T-cell (primary cell): ENCODE data around the gene SMIM9. TPM values are rescaled to one million over a fixed set of nuclear protein-coding genes. Genes with fewer than 3 reads are reported as not detected.

Experiments
- ATAC-seq, 4 experiments: fragments of 200-7000 bp in 3 of 4; fragments of 150-1000 bp in 1 of 4; cut with Tn5 transposase; replicated peaks in 1 of 4; 1 replicate in 3 of 4; 2 replicates in 1 of 4; pipeline ENCODE4 v1.10.0; 2021; ENCODE audit warnings: moderate library complexity in 3 of 4, mild to moderate bottlenecking in 2 of 4, moderate number of reproducible peaks in 1 of 4
- CTCF ChIA-PET, 2 donors: fragments of 300-600 bp; sonication (Branson Sonifier 250); formaldehyde crosslinking; loops; one replicate each; lab custom pipeline; 2022; ENCODE audit warnings: antibody characterized with exemption in 2 of 2; lab: Charles Lee
- POLR2A ChIA-PET, 2 donors: fragments of 300-600 bp; sonication (Branson Sonifier 250); formaldehyde crosslinking; loops; one replicate each; lab custom pipeline; 2022; ENCODE audit warnings: antibody characterized with exemption in 2 of 2; lab: Charles Lee
- DNase-seq, 35 experiments: peaks; one replicate each; pipeline versions ENCODE4 v3.0.0 to v3.0.0-alpha.2; 2013 to 2023
- H3K27ac ChIP-seq: one replicate; pipeline ENCODE4 v1.5.1; 2013; ENCODE audit warnings: low read length
- H3K27me3 ChIP-seq, 2 experiments: replicated peaks in 1 of 2; 1 replicate in 1 of 2; 2 replicates in 1 of 2; pipeline versions ENCODE4 v1.6.1 to v1.7.0; 2013; ENCODE audit warnings: low read length in 1 of 2, mixed read lengths in 1 of 2; ENCODE audit not compliant: control insufficient read depth in 2 of 2, insufficient read depth in 2 of 2; ENCODE audit errors: extremely low read depth in 1 of 2
- H3K36me3 ChIP-seq, 2 donors: 1 replicate in 1 of 2; 2 replicates in 1 of 2; pipeline versions ENCODE4 v1.6.1 to v1.7.0; 2013; ENCODE audit warnings: low read length in 1 of 2; ENCODE audit not compliant: control insufficient read depth in 2 of 2, insufficient read depth in 1 of 2; ENCODE audit errors: extremely low read depth in 1 of 2
- H3K4me1 ChIP-seq, 2 experiments: 1 replicate in 1 of 2; 2 replicates in 1 of 2; pipeline versions ENCODE4 v1.6.1 to v1.7.0; 2013; ENCODE audit warnings: low read length in 2 of 2, mixed read lengths in 1 of 2; ENCODE audit not compliant: insufficient read depth in 2 of 2, control insufficient read depth in 1 of 2; ENCODE audit errors: extremely low read depth in 1 of 2
- H3K4me3 ChIP-seq, 2 donors: 1 replicate in 1 of 2; 2 replicates in 1 of 2; pipeline versions ENCODE4 v1.5.1 to v1.7.0; 2013; ENCODE audit warnings: mild to moderate bottlenecking in 2 of 2, low read length in 1 of 2, moderate library complexity in 1 of 2; ENCODE audit not compliant: control insufficient read depth in 1 of 2; ENCODE audit errors: extremely low read depth in 1 of 2
- H3K9me3 ChIP-seq: 2 replicates; pipeline ENCODE4 v1.7.0; 2013
- H3K27ac Mint-ChIP-seq, 2 donors: one replicate each; pipeline ENCODE4 v1.8.0; 2020 to 2021; ENCODE audit warnings: mild to moderate bottlenecking in 2 of 2, mixed read lengths in 2 of 2
- H3K27me3 Mint-ChIP-seq, 2 donors: one replicate each; pipeline ENCODE4 v1.8.0; 2021 to 2022; ENCODE audit warnings: mixed read lengths in 2 of 2
- H3K36me3 Mint-ChIP-seq: one replicate; pipeline ENCODE4 v1.8.0; 2021; ENCODE audit warnings: mixed read lengths
- H3K4me1 Mint-ChIP-seq, 3 donors: one replicate each; pipeline ENCODE4 v1.8.0; 2020 to 2022; ENCODE audit warnings: mixed read lengths in 3 of 3, mild to moderate bottlenecking in 1 of 3
- H3K4me3 Mint-ChIP-seq, 3 donors: one replicate each; pipeline ENCODE4 v1.8.0; 2020 to 2022; ENCODE audit warnings: mild to moderate bottlenecking in 3 of 3, mixed read lengths in 3 of 3, moderate library complexity in 3 of 3
- H3K9me3 Mint-ChIP-seq, 3 donors: one replicate each; pipeline ENCODE4 v1.8.0; 2020 to 2022; ENCODE audit warnings: mixed read lengths in 3 of 3
- WGBS: methylation state at CpG from one replicate; pipeline ENCODE4 v1.1.5; 2013; ENCODE audit warnings: missing lambda C conversion rate; ENCODE audit not compliant: insufficient coverage; 5-methylcytosine and 5-hydroxymethylcytosine counted together
- total RNA-seq, 35 experiments: library from RNA in 6 of 35; stranded (reverse) in 6 of 35; fragments of 120-200 nt in 1 of 35; gene quantifications; one replicate each; pipeline versions ENCODE4 v1.2.1 to v1.2.4 and lab custom pipeline; 2013 to 2026

The SMIM9 gene
- total RNA-seq, 5 donors from 2014 or later (not counting 1 experiment from before 2014, with no cell fraction given) = not detected

- ATAC-seq (no peak), DNase-seq (no peak)
- Mint-ChIP-seq H3K36me3 (peaks cover 21% of the 10 kb centered on the region), H3K27ac (no peak overlapping the region), H3K4me1 (peaks cover 11 to 18% (median 17%) of the 10 kb centered on the region in 3 donors), H3K9me3 (no peaks in the 10 kb centered on the region), H3K27me3 (peaks cover 0 to 10% of the 10 kb centered on the region in 2 donors), H3K4me3 (no peak overlapping the region)
- H3K27me3 ChIP-seq = no peaks in the 10 kb centered on the region
- H3K9me3 ChIP-seq = no peaks in the 10 kb centered on the region
- H3K36me3 ChIP-seq = peaks cover 2 to 31% of the 10 kb centered on the region in 2 donors
- POLR2A ChIA-PET = no interaction called here
- 80% methylated on average over 1 of the region's 4 CpGs for WGBS
- no peak overlapping the region for H3K27ac ChIP-seq
- H3K4me3 ChIP-seq = no peak overlapping the region
- CTCF ChIA-PET = no interaction called here
- peaks cover 0 to 13% of the 10 kb centered on the region in 2 experiments for H3K4me1 ChIP-seq
Measured at GRCh38 chrX:154779261-154779660, 55.2 kb downstream of the SMIM9 start.

- Histone ChIP-seq H3K27ac (no peak overlapping the region), H3K27me3 (no peaks in the 10 kb centered on the region), H3K36me3 (peaks cover 2 to 45% of the 10 kb centered on the region in 2 donors), H3K4me3 (no peak overlapping the region), H3K9me3 (no peaks in the 10 kb centered on the region), H3K4me1 (peaks cover 0 to 12% of the 10 kb centered on the region in 2 experiments)
- no peak overlapping the region for H3K4me3 Mint-ChIP-seq
- no peak overlapping the region for H3K27ac Mint-ChIP-seq
- ChIA-PET POLR2A (no interaction called here), CTCF (interaction anchor here in 1 of 2 donors (0.5 kb wide), 1 partner anchor 10 kb away, joined by 5 read pairs; no protein-coding TSS in a partner anchor)
- peaks cover 30% of the 10 kb centered on the region for H3K36me3 Mint-ChIP-seq
- no peaks in the 10 kb centered on the region for H3K9me3 Mint-ChIP-seq
- peaks cover 0 to 7% of the 10 kb centered on the region in 2 donors for H3K27me3 Mint-ChIP-seq
- WGBS = no CpG with 5 or more reads among the region's 2 CpGs
- ATAC-seq (no peak), DNase-seq (no peak)
- peaks cover 0 to 9% (median 9%) of the 10 kb centered on the region in 3 donors for H3K4me1 Mint-ChIP-seq
Measured at GRCh38 chrX:154776753-154777152, 57.7 kb downstream of the SMIM9 start.

- Histone ChIP-seq H3K4me3 (no peak overlapping the region), H3K4me1 (peaks cover 0 to 12% of the 10 kb centered on the region in 2 experiments), H3K27me3 (no peaks in the 10 kb centered on the region), H3K27ac (no peak overlapping the region), H3K9me3 (no peaks in the 10 kb centered on the region), H3K36me3 (peaks cover 0 to 51% of the 10 kb centered on the region in 2 donors)
- ATAC-seq (peak in 1 of 4 experiments; percentile 37), DNase-seq (no peak)
- Mint-ChIP-seq H3K27me3 (peaks cover 0 to 10% of the 10 kb centered on the region in 2 donors), H3K9me3 (no peaks in the 10 kb centered on the region), H3K4me1 (peaks cover 0 to 11% (median 10%) of the 10 kb centered on the region in 3 donors), H3K36me3 (peaks cover 33% of the 10 kb centered on the region), H3K4me3 (no peak overlapping the region), H3K27ac (peak overlapping the region; percentile 52 to 53)
- ChIA-PET CTCF (interaction anchor here (0.5 to 0.6 kb wide), 2 partner anchors 11 to 265 kb away, joined by 4 to 5 read pairs; no protein-coding TSS in a partner anchor), POLR2A (no interaction called here)
- no CpG with 5 or more reads among the region's 15 CpGs for WGBS
Measured at GRCh38 chrX:154775419-154776349, 58.8 kb downstream of the SMIM9 start.

- no peaks in the 10 kb centered on the region for H3K27me3 ChIP-seq
- H3K4me3 ChIP-seq = no peak overlapping the region
- H3K9me3 ChIP-seq = no peaks in the 10 kb centered on the region
- Mint-ChIP-seq H3K4me3 (no peak overlapping the region), H3K9me3 (no peaks in the 10 kb centered on the region), H3K27me3 (peaks cover 0 to 10% of the 10 kb centered on the region in 2 donors), H3K4me1 (peaks cover 0 to 11% (median 10%) of the 10 kb centered on the region in 3 donors), H3K36me3 (peaks cover 36% of the 10 kb centered on the region), H3K27ac (peak overlapping the region in 1 of 2 donors; percentile 65)
- POLR2A ChIA-PET = no interaction called here
- H3K4me1 ChIP-seq = peaks cover 0 to 12% of the 10 kb centered on the region in 2 experiments
- no peak for DNase-seq
- CTCF ChIA-PET = no interaction called here
- no peak for ATAC-seq
- 100% methylated on average over 2 of the region's 5 CpGs for WGBS
- H3K27ac ChIP-seq = no peak overlapping the region
- H3K36me3 ChIP-seq = peaks cover 0 to 59% of the 10 kb centered on the region in 2 donors
Measured at GRCh38 chrX:154774622-154775021, 59.8 kb downstream of the SMIM9 start.

Other genes with a start within 250 kb of the SMIM9 start
- gene CTAG1A, start 249.5 kb downstream of the SMIM9 start, total RNA-seq = not detected
- gene CTAG1B, start 215.4 kb downstream of the SMIM9 start, total RNA-seq = not detected
- gene CTAG2, start 181.1 kb downstream of the SMIM9 start, total RNA-seq = 1 to 10 TPM in 1 of 5 donors, not detected in 4; 3.4 TPM
- 10 to 100 TPM in 4 of 5 donors, 1 to 10 TPM in 1; 9.1 to 26.2 (median 18.4) TPM for gene GAB3, start 83.6 kb downstream of the SMIM9 start, total RNA-seq
- gene DKC1, start 71.8 kb downstream of the SMIM9 start, total RNA-seq = 10 to 100 TPM; 56.5 to 63.2 (median 58.5) TPM
- gene MPP1, start 29.2 kb downstream of the SMIM9 start, total RNA-seq = 10 to 100 TPM; 13.6 to 24.1 (median 15.1) TPM
- gene F8A1, start 51.7 kb upstream of the SMIM9 start, total RNA-seq = 10 to 100 TPM; 26.5 to 72.5 (median 58.7) TPM
- gene F8, start 188.1 kb upstream of the SMIM9 start, total RNA-seq = 1 to 10 TPM; 1.3 to 3.5 (median 2.7) TPM
- 10 to 100 TPM; 50.2 to 56.2 (median 53.0) TPM for gene FUNDC2, start 192.2 kb upstream of the SMIM9 start, total RNA-seq
- gene CMC4, start 236.5 kb upstream of the SMIM9 start, total RNA-seq = 10 to 100 TPM in 1 of 5 donors, 1 to 10 TPM in 4; 3.3 to 12.7 (median 6.3) TPM
- gene MTCP1, start 236.5 kb upstream of the SMIM9 start, total RNA-seq = 10 to 100 TPM; 11.9 to 24.0 (median 19.8) TPM
- 10 to 100 TPM; 14.2 to 17.7 (median 17.0) TPM for gene BRCC3, start 236.8 kb upstream of the SMIM9 start, total RNA-seq